Common myeloid progenitor, CD34-positive (primary cell): ENCODE data around the gene MACROD2.

Experiments
- CTCF ChIA-PET: fragments of 350-600 bp; sonication (Branson Sonifier 250); formaldehyde crosslinking; loops from one replicate; lab custom pipeline; 2021; ENCODE audit warnings: antibody characterized with exemption; lab: Charles Lee
- POLR2A ChIA-PET: fragments of 350-600 bp; sonication (Branson Sonifier 250); formaldehyde crosslinking; loops from one replicate; lab custom pipeline; 2021; ENCODE audit warnings: antibody characterized with exemption; lab: Charles Lee
- DNase-seq, 3 donors: peaks; one replicate each; pipeline versions ENCODE4 v3.0.0 to v3.0.0-alpha.2; 2013
- H3K27ac ChIP-seq, 2 experiments: 1 replicate in 1 of 2; 2 replicates in 1 of 2; pipeline ENCODE4 v1.7.0; 2013; ENCODE audit warnings: inconsistent platforms in 2 of 2, low read length in 2 of 2, mild to moderate bottlenecking in 2 of 2, low read depth in 1 of 2, moderate library complexity in 1 of 2; ENCODE audit not compliant: severe bottlenecking in 2 of 2, insufficient read depth in 1 of 2, poor library complexity in 1 of 2
- H3K27me3 ChIP-seq, 5 experiments: replicated peaks in 2 of 5; 1 replicate in 3 of 5; 2 replicates in 2 of 5; pipeline versions ENCODE4 v1.6.1 to v1.7.0; 2013; ENCODE audit warnings: low read length in 4 of 5, mild to moderate bottlenecking in 2 of 5, moderate library complexity in 2 of 5, inconsistent platforms in 1 of 5; ENCODE audit not compliant: insufficient read depth in 5 of 5, control insufficient read depth in 4 of 5
- H3K36me3 ChIP-seq, 4 experiments: 1 replicate in 2 of 4; 2 replicates in 2 of 4; pipeline versions ENCODE4 v1.6.1 to v1.7.0; 2013; ENCODE audit warnings: low read length in 3 of 4, control low read depth in 1 of 4, mild to moderate bottlenecking in 1 of 4; ENCODE audit not compliant: control insufficient read depth in 4 of 4, insufficient read depth in 4 of 4
- H3K4me1 ChIP-seq, 4 experiments: 1 replicate in 3 of 4; 2 replicates in 1 of 4; pipeline versions ENCODE4 v1.6.1 to v1.7.1; 2013; ENCODE audit warnings: low read length in 3 of 4, mild to moderate bottlenecking in 3 of 4, control low read depth in 1 of 4, inconsistent platforms in 1 of 4, moderate library complexity in 1 of 4; ENCODE audit not compliant: control insufficient read depth in 4 of 4, insufficient read depth in 4 of 4; ENCODE audit errors: control extremely low read depth in 1 of 4
- H3K4me3 ChIP-seq, 7 experiments: 1 replicate in 4 of 7; 2 replicates in 3 of 7; pipeline versions ENCODE4 v1.5.1 to v1.7.0; 2013; ENCODE audit warnings: mild to moderate bottlenecking in 7 of 7, low read length in 6 of 7, moderate library complexity in 6 of 7, inconsistent platforms in 2 of 7, low read depth in 2 of 7, control low read depth in 1 of 7; ENCODE audit not compliant: insufficient read depth in 4 of 7, control insufficient read depth in 1 of 7; ENCODE audit errors: extremely low read depth in 1 of 7
- H3K9me3 ChIP-seq, 5 experiments: 1 replicate in 4 of 5; 2 replicates in 1 of 5; pipeline versions ENCODE4 v1.6.1 to v1.7.1; 2013; ENCODE audit warnings: low read length in 4 of 5, mild to moderate bottlenecking in 2 of 5, inconsistent platforms in 1 of 5, low read depth in 1 of 5, moderate library complexity in 1 of 5; ENCODE audit not compliant: control insufficient read depth in 4 of 5, insufficient read depth in 2 of 5; ENCODE audit errors: control extremely low read depth in 1 of 5
- WGBS: methylation state at CpG from one replicate; pipeline ENCODE4 v1.1.5; 2013; ENCODE audit not compliant: insufficient coverage; 5-methylcytosine and 5-hydroxymethylcytosine counted together

The MACROD2 gene

GRCh38 chr20:14067603-14068002, 72.3 kb downstream of the MACROD2 start:
- DNase-seq = no peak
- peaks cover 0 to 2% (median 0%) of the 10 kb centered on the region in 5 experiments for H3K27me3 ChIP-seq
- ChIA-PET POLR2A (no interaction called here), CTCF (interaction anchor here (1.5 kb wide), 1 partner anchor 11 kb away, joined by 5 read pairs; no protein-coding TSS in a partner anchor)
- H3K4me3 ChIP-seq = no peak overlapping the region
- H3K4me1 ChIP-seq = no peaks in the 10 kb centered on the region
- H3K27ac ChIP-seq = no peak overlapping the region
- H3K9me3 ChIP-seq = no peaks in the 10 kb centered on the region
- H3K36me3 ChIP-seq = no peaks in the 10 kb centered on the region

- no peaks in the 10 kb centered on the region for H3K9me3 ChIP-seq
- POLR2A ChIA-PET = no interaction called here
- 100% methylated on average over 4 of the region's 5 CpGs for WGBS
Observed at GRCh38 chr20:14069796-14070195, 74.5 kb downstream of the MACROD2 start.

GRCh38 chr20:14093652-14094051, 98.3 kb downstream of the MACROD2 start:
- no peak for DNase-seq
- Histone ChIP-seq H3K4me3 (no peak overlapping the region), H3K27me3 (no peaks in the 10 kb centered on the region), H3K9me3 (no peaks in the 10 kb centered on the region), H3K36me3 (no peaks in the 10 kb centered on the region), H3K4me1 (no peaks in the 10 kb centered on the region), H3K27ac (no peak overlapping the region)
- ChIA-PET POLR2A (no interaction called here), CTCF (no interaction called here)
- WGBS = 100% methylated on average over 1 of the region's 1 CpG

More at GRCh38 chr20:14069796-14070195, 74.5 kb downstream of the MACROD2 start:
- no peak for DNase-seq
- Histone ChIP-seq H3K27me3 (no peaks in the 10 kb centered on the region), H3K27ac (no peak overlapping the region), H3K4me1 (no peaks in the 10 kb centered on the region), H3K36me3 (no peaks in the 10 kb centered on the region), H3K4me3 (no peak overlapping the region)
- CTCF ChIA-PET = no interaction called here

- no peaks in the 10 kb centered on the region for H3K4me1 ChIP-seq
- H3K9me3 ChIP-seq = no peaks in the 10 kb centered on the region
- ChIA-PET POLR2A (no interaction called here), CTCF (no interaction called here)
- H3K4me3 ChIP-seq = no peak overlapping the region
- H3K27ac ChIP-seq = no peak overlapping the region
- WGBS = no CpG with 5 or more reads among the region's 1 CpG
- H3K36me3 ChIP-seq = no peaks in the 10 kb centered on the region
- DNase-seq = no peak
- no peaks in the 10 kb centered on the region for H3K27me3 ChIP-seq
Observed at GRCh38 chr20:14098261-14098660, 102.9 kb downstream of the MACROD2 start.

- H3K27ac ChIP-seq = no peak overlapping the region
- CTCF ChIA-PET = no interaction called here
- no CpG with 5 or more reads among the region's 3 CpGs for WGBS
- POLR2A ChIA-PET = no interaction called here
- H3K36me3 ChIP-seq = no peaks in the 10 kb centered on the region
- H3K9me3 ChIP-seq = peaks cover 0 to 2% (median 0%) of the 10 kb centered on the region in 5 experiments
- no peak for DNase-seq
- no peaks in the 10 kb centered on the region for H3K4me1 ChIP-seq
- peaks cover 0 to 3% (median 0%) of the 10 kb centered on the region in 5 experiments for H3K27me3 ChIP-seq
- no peak overlapping the region for H3K4me3 ChIP-seq
Observed at GRCh38 chr20:14113416-14113815, 118.1 kb downstream of the MACROD2 start.

GRCh38 chr20:14114065-14114704, 118.9 kb downstream of the MACROD2 start:
- CTCF ChIA-PET = no interaction called here
- 100% methylated on average over 1 of the region's 3 CpGs for WGBS
- no peaks in the 10 kb centered on the region for H3K36me3 ChIP-seq
- no peak overlapping the region for H3K27ac ChIP-seq
- no peaks in the 10 kb centered on the region for H3K4me1 ChIP-seq
- no peak overlapping the region for H3K4me3 ChIP-seq
- H3K9me3 ChIP-seq = peaks cover 0 to 2% (median 0%) of the 10 kb centered on the region in 5 experiments
- no peak for DNase-seq
- POLR2A ChIA-PET = no interaction called here
- H3K27me3 ChIP-seq = peaks cover 0 to 3% (median 0%) of the 10 kb centered on the region in 5 experiments

- WGBS = no CpG with 5 or more reads among the region's 6 CpGs
- Histone ChIP-seq H3K27me3 (peaks cover 0 to 3% (median 0%) of the 10 kb centered on the region in 5 experiments), H3K36me3 (no peaks in the 10 kb centered on the region), H3K4me1 (no peaks in the 10 kb centered on the region), H3K4me3 (no peak overlapping the region), H3K27ac (no peak overlapping the region), H3K9me3 (no peaks in the 10 kb centered on the region)
- ChIA-PET POLR2A (no interaction called here), CTCF (no interaction called here)
- no peak for DNase-seq
Observed at GRCh38 chr20:14116037-14116436, 120.7 kb downstream of the MACROD2 start.
